ENCODE measurements around the gene ATP8A2. TPM values are rescaled to one million over a fixed set of nuclear protein-coding genes. Genes with fewer than 3 reads are reported as not detected.

ATP8A2 gene
- total and polyA plus RNA-seq, 2 of the 8 experiments (the other 6 are each of a cell fraction or from before 2014, with no cell fraction given), result 2.4 to 8.3 TPM

GRCh38 chr13:25719666-25720065 lies 347.9 kb downstream of the ATP8A2 start:
- Histone ChIP-seq H2BK20ac (ENCODE audit: low read length) (no peak overlapping the region), H3K4me1 (replicated peaks in 1 of 4; ENCODE audit: control insufficient read depth in 3 of 4, insufficient read depth in 4 of 4, low read length in 3 of 4) (no peaks in the 10 kb centered on the region), H3K14ac (ENCODE audit: insufficient read length) (no peak overlapping the region), H3K9me3 (ENCODE audit: insufficient read depth in 2 of 2, low read depth in 1 of 2, low read length in 1 of 2) (no peaks in the 10 kb centered on the region), H3K79me1 (ENCODE audit: low read depth, low read length) (no peaks in the 10 kb centered on the region), H3K27me3 (replicated peaks in 1 of 4; ENCODE audit: control insufficient read depth in 3 of 4, extremely low read depth in 1 of 4, insufficient read depth in 3 of 4, low read length in 3 of 4) (no peaks in the 10 kb centered on the region), H4K8ac (ENCODE audit: extremely low read depth, insufficient read depth, low read length) (no peak overlapping the region), H3K9ac (replicated peaks in 1 of 4; ENCODE audit: extremely low read depth in 1 of 4, low read depth in 3 of 4, low read length in 3 of 4) (no peak overlapping the region), H3K36me3 (ENCODE audit: control insufficient read depth in 2 of 4, insufficient read depth in 4 of 4, low read length in 3 of 4) (no peaks in the 10 kb centered on the region), H4K5ac (ENCODE audit: insufficient read length, low read depth, low read length) (no peak overlapping the region), H2AFZ (ENCODE audit: low read length) (no peak overlapping the region), H3K4me3 (ENCODE audit: extremely low read depth in 1 of 4, insufficient read depth in 2 of 4, low read depth in 3 of 4, low read length in 4 of 4) (no peak overlapping the region), H2BK5ac (ENCODE audit: low read depth, low read length) (no peak overlapping the region), H2AK5ac (ENCODE audit: low read depth, low read length) (no peak overlapping the region), H3K18ac (ENCODE audit: extremely low read depth, low read length) (no peak overlapping the region), H3K23me2 (ENCODE audit: low read depth, low read length) (no peaks in the 10 kb centered on the region; the same call in 1 of the 2 replicates), H2BK120ac (replicated peaks; ENCODE audit: low read depth, low read length) (no peak overlapping the region), H3K27ac (ENCODE audit: low read depth, low read length) (no peak overlapping the region), H2BK15ac (ENCODE audit: low read length) (no peak overlapping the region), H3K4ac (replicated peaks; ENCODE audit: insufficient read length, low read depth, low read length) (no peak overlapping the region), H3K23ac (ENCODE audit: insufficient read length) (no peak overlapping the region), H4K20me1 (replicated peaks in 1 of 2; ENCODE audit: control insufficient read depth in 1 of 2, insufficient read depth in 2 of 2, low read length in 2 of 2) (no peaks in the 10 kb centered on the region), H3K79me2 (ENCODE audit: control insufficient read depth in 1 of 2, insufficient read depth in 2 of 2, low read length in 2 of 2) (no peaks in the 10 kb centered on the region), H4K91ac (replicated peaks; ENCODE audit: insufficient read length, low read length) (no peak overlapping the region), H3K56ac (replicated peaks; ENCODE audit: insufficient read length, low read depth, low read length) (no peak overlapping the region), H2BK12ac (ENCODE audit: low read depth, low read length) (no peak overlapping the region), H3K4me2 (ENCODE audit: insufficient read depth in 1 of 2, low read depth in 2 of 2, low read length in 2 of 2) (no peak overlapping the region)
- CTCF ChIA-PET (ENCODE audit: partially characterized antibody), result interaction anchor here (0.8 to 1.0 kb wide), 3 partner anchors 19 to 384 kb away, joined by 3 to 5 read pairs (median 4); no protein-coding TSS in a partner anchor
- DNase-seq (ENCODE audit: low read depth in 1 of 2, low spot score in 2 of 2) (no peak), FAIRE-seq (no peak)
- POLR2A ChIA-PET (ENCODE audit: partially characterized antibody), result no interaction called here
- WGBS, 2 experiments (ENCODE audit: extremely low coverage in 1 of 2, insufficient coverage in 1 of 2, insufficient read length in 1 of 2, insufficient replicate concordance in 2 of 2, low coverage in 1 of 2, low lambda C conversion rate in 2 of 2, missing lambda C conversion rate in 1 of 2), result 94% methylated on average over 2 of the region's 2 CpGs; no CpG with 5 or more reads in 1 of the 2 experiments
- TF ChIP-seq MAX (IDR thresholded peaks at IDR 0.05) (no peak), RXRA (IDR thresholded peaks at IDR 0.05; ENCODE audit: insufficient read depth, low read depth, low read length) (no peak), JUND (IDR thresholded peaks at IDR 0.05; ENCODE audit: low read length) (no peak), SUZ12 (IDR thresholded peaks at IDR 0.05; ENCODE audit: low read length) (no peak), CTCF (IDR thresholded peaks at IDR 0.05; ENCODE audit: control extremely low read depth in 1 of 3, insufficient read depth in 1 of 3, low read depth in 1 of 3, low read length in 3 of 3) (no peak), CEBPB (IDR thresholded peaks at IDR 0.05; ENCODE audit: low read depth, low read length) (no peak), CTBP2 (IDR thresholded peaks at IDR 0.05; ENCODE audit: borderline replicate concordance, insufficient read depth, insufficient read length, low read length) (no peak), KDM1A (IDR thresholded peaks at IDR 0.05; ENCODE audit: borderline replicate concordance, low read length) (no peak), POLR2A (IDR thresholded peaks at IDR 0.05; ENCODE audit: control extremely low read depth in 1 of 2, low read depth in 2 of 2, low read length in 2 of 2) (no peak), RAD21 (IDR thresholded peaks at IDR 0.05 in 1 of 2, conservative IDR thresholded peaks at IDR 0.05 in 1 of 2; ENCODE audit: low read depth in 2 of 2, low read length in 2 of 2) (no peak), SRF (IDR thresholded peaks at IDR 0.05; ENCODE audit: low read depth, low read length) (no peak), FOSL1 (IDR thresholded peaks at IDR 0.05; ENCODE audit: insufficient read depth, low read depth, low read length) (no peak)

All from H1 (cell line).